H1 (cell line): ENCODE measurements around the gene CTIF. TPM values are rescaled to one million over a fixed set of nuclear protein-coding genes. Genes with fewer than 3 reads are reported as not detected.

Experiments
- CTCF ChIA-PET: fragments of 300-600 bp; sonication (Branson Sonifier 250); formaldehyde crosslinking; loops from one replicate; lab custom pipeline; 2021; ENCODE audit not compliant: partially characterized antibody; lab: Charles Lee
- POLR2A ChIA-PET: fragments of 300-600 bp; sonication (Branson Sonifier 250); formaldehyde crosslinking; loops from one replicate; lab custom pipeline; 2021; ENCODE audit warnings: inconsistent platforms; ENCODE audit not compliant: partially characterized antibody; lab: Charles Lee
- DNase-seq, 2 experiments: peaks; one replicate each; pipeline versions ENCODE4 v3.0.0 to v3.0.0-alpha.2; 2010 to 2022; ENCODE audit warnings: low spot score in 2 of 2, low read depth in 1 of 2, mixed read lengths in 1 of 2
- FAIRE-seq: peaks from 2 replicates; lab custom pipeline; 2011; peaks lifted over from hg19 to GRCh38; lab: Jason Lieb, UNC
- H2AFZ ChIP-seq: 2 replicates; pipeline ENCODE4 v1.8.1; 2012; ENCODE audit warnings: low read length, inconsistent platforms
- H2AK5ac ChIP-seq: 2 replicates; pipeline ENCODE4 v1.6.1; 2013; ENCODE audit warnings: low read depth, low read length
- H2BK120ac ChIP-seq: replicated peaks from 2 replicates; pipeline ENCODE3; 2013; ENCODE audit warnings: low read depth, low read length, inconsistent platforms
- H2BK12ac ChIP-seq: 2 replicates; pipeline ENCODE4 v1.6.1; 2013; ENCODE audit warnings: low read depth, low read length
- H2BK15ac ChIP-seq: 2 replicates; pipeline ENCODE4 v1.6.1; 2013; ENCODE audit warnings: low read length
- H2BK20ac ChIP-seq: 2 replicates; pipeline ENCODE4 v1.6.1; 2013; ENCODE audit warnings: low read length
- H2BK5ac ChIP-seq: 2 replicates; pipeline ENCODE4 v1.6.1; 2013; ENCODE audit warnings: low read depth, low read length
- H3K14ac ChIP-seq: 2 replicates; pipeline ENCODE4 v1.6.1; 2013; ENCODE audit warnings: inconsistent platforms; ENCODE audit not compliant: insufficient read length
- H3K18ac ChIP-seq: 2 replicates; pipeline ENCODE4 v1.6.1; 2013; ENCODE audit warnings: low read length; ENCODE audit errors: extremely low read depth
- H3K23ac ChIP-seq: 2 replicates; pipeline ENCODE4 v1.6.1; 2013; ENCODE audit warnings: inconsistent platforms; ENCODE audit not compliant: insufficient read length
- H3K23me2 ChIP-seq: 2 replicates; pipeline ENCODE4 v1.6.1; 2013; ENCODE audit warnings: low read depth, low read length
- H3K27ac ChIP-seq: 2 replicates; pipeline ENCODE4 v1.6.1; 2011; ENCODE audit warnings: low read depth, low read length, inconsistent platforms
- H3K27me3 ChIP-seq, 4 experiments: replicated peaks in 1 of 4; 1 replicate in 1 of 4; 2 replicates in 3 of 4; pipeline versions ENCODE4 v1.6.1 to v1.8.1; 2011 to 2013; ENCODE audit warnings: low read length in 3 of 4, mild to moderate bottlenecking in 3 of 4, inconsistent platforms in 2 of 4, mixed read lengths in 2 of 4, moderate library complexity in 1 of 4; ENCODE audit not compliant: control insufficient read depth in 3 of 4, insufficient read depth in 3 of 4; ENCODE audit errors: extremely low read depth in 1 of 4
- H3K36me3 ChIP-seq, 4 experiments: 2 replicates each; pipeline versions ENCODE4 v1.6.1 to v1.8.1; 2011 to 2013; ENCODE audit warnings: mild to moderate bottlenecking in 4 of 4, low read length in 3 of 4, moderate library complexity in 2 of 4, control low read depth in 1 of 4, inconsistent platforms in 1 of 4; ENCODE audit not compliant: insufficient read depth in 4 of 4, control insufficient read depth in 2 of 4
- H3K4ac ChIP-seq: replicated peaks from 2 replicates; pipeline ENCODE3; 2013; ENCODE audit warnings: low read length, low read depth, mixed read lengths, inconsistent platforms; ENCODE audit not compliant: insufficient read length
- H3K4me1 ChIP-seq, 4 experiments: replicated peaks in 1 of 4; 1 replicate in 1 of 4; 2 replicates in 3 of 4; pipeline versions ENCODE4 v1.6.1 to v1.8.1; 2011 to 2013; ENCODE audit warnings: low read length in 3 of 4, inconsistent platforms in 2 of 4, mixed read lengths in 1 of 4; ENCODE audit not compliant: insufficient read depth in 4 of 4, control insufficient read depth in 3 of 4
- H3K4me2 ChIP-seq, 2 experiments: 2 replicates each; pipeline versions ENCODE4 v1.6.1 to v1.8.1; 2011 to 2013; ENCODE audit warnings: low read depth in 2 of 2, low read length in 2 of 2, control low read depth in 1 of 2, inconsistent platforms in 1 of 2, mild to moderate bottlenecking in 1 of 2; ENCODE audit not compliant: insufficient read depth in 1 of 2
- H3K4me3 ChIP-seq, 4 experiments: fragments of 200-600, 300-600 bp in 1 of 4; sonication (generic), shearing (Covaris generic), sonication (Bioruptor Twin) in 1 of 4; 2 replicates each; pipeline versions ENCODE4 v1.5.1 to v1.8.1; 2011 to 2016; ENCODE audit warnings: low read length in 4 of 4, low read depth in 3 of 4, control low read depth in 2 of 4, inconsistent platforms in 2 of 4, mild to moderate bottlenecking in 2 of 4, mixed read lengths in 1 of 4, moderate library complexity in 1 of 4; ENCODE audit not compliant: insufficient read depth in 2 of 4; ENCODE audit errors: extremely low read depth in 1 of 4
- H3K56ac ChIP-seq: replicated peaks from 2 replicates; pipeline ENCODE3; 2013; ENCODE audit warnings: low read depth, mild to moderate bottlenecking, mixed read lengths, low read length, inconsistent platforms; ENCODE audit not compliant: insufficient read length
- H3K79me1 ChIP-seq: 2 replicates; pipeline ENCODE4 v1.6.1; 2013; ENCODE audit warnings: low read depth, low read length, control low read depth
- H3K79me2 ChIP-seq, 2 experiments: 2 replicates each; pipeline versions ENCODE4 v1.6.1 to v1.8.1; 2012 to 2013; ENCODE audit warnings: low read length in 2 of 2, mild to moderate bottlenecking in 2 of 2, inconsistent platforms in 1 of 2; ENCODE audit not compliant: insufficient read depth in 2 of 2, control insufficient read depth in 1 of 2
- H3K9ac ChIP-seq, 4 experiments: replicated peaks in 1 of 4; 1 replicate in 1 of 4; 2 replicates in 3 of 4; pipeline versions ENCODE4 v1.6.1 to v1.8.1; 2011 to 2013; ENCODE audit warnings: low read depth in 3 of 4, low read length in 3 of 4, control low read depth in 2 of 4, mild to moderate bottlenecking in 2 of 4, moderate library complexity in 2 of 4, inconsistent platforms in 1 of 4; ENCODE audit errors: extremely low read depth in 1 of 4
- H3K9me3 ChIP-seq, 2 experiments: 2 replicates each; pipeline versions ENCODE4 v1.6.1 to v1.8.1; 2012 to 2013; ENCODE audit warnings: mild to moderate bottlenecking in 2 of 2, moderate library complexity in 2 of 2, control low read depth in 1 of 2, inconsistent platforms in 1 of 2, low read depth in 1 of 2, low read length in 1 of 2, mixed read lengths in 1 of 2; ENCODE audit not compliant: insufficient read depth in 2 of 2
- H4K20me1 ChIP-seq, 2 experiments: replicated peaks in 1 of 2; 2 replicates each; pipeline versions ENCODE3 to v1.8.1; 2011 to 2013; ENCODE audit warnings: inconsistent platforms in 2 of 2, low read length in 2 of 2, mild to moderate bottlenecking in 1 of 2; ENCODE audit not compliant: insufficient read depth in 2 of 2, control insufficient read depth in 1 of 2
- H4K5ac ChIP-seq: 2 replicates; pipeline ENCODE4 v1.6.1; 2013; ENCODE audit warnings: low read length, low read depth, mixed read lengths, inconsistent platforms; ENCODE audit not compliant: insufficient read length
- H4K8ac ChIP-seq: 2 replicates; pipeline ENCODE4 v1.8.0; 2013; ENCODE audit warnings: mild to moderate bottlenecking, moderate library complexity, low read length, inconsistent platforms; ENCODE audit not compliant: insufficient read depth; ENCODE audit errors: extremely low read depth
- H4K91ac ChIP-seq: replicated peaks from 2 replicates; pipeline ENCODE3; 2013; ENCODE audit warnings: low read length, mixed read lengths, inconsistent platforms; ENCODE audit not compliant: insufficient read length
- CREB1 ChIP-seq: IDR thresholded peaks from 2 replicates; pipeline ENCODE4 v1.6.1; 2012; ENCODE audit warnings: inconsistent platforms
- KDM4A ChIP-seq: IDR thresholded peaks from one replicate; pipeline ENCODE4 v1.7.1; 2012; ENCODE audit warnings: low read depth, mild to moderate bottlenecking, moderate library complexity, low read length, inconsistent platforms; ENCODE audit not compliant: severe bottlenecking
- RFX5 ChIP-seq: IDR thresholded peaks from 2 replicates; pipeline ENCODE4 v1.6.1; 2011; ENCODE audit warnings: low read depth, low read length, improper control_type of control experiment, borderline replicate concordance
- SP1 ChIP-seq: IDR thresholded peaks from 2 replicates; pipeline ENCODE4 v1.6.1; 2011; ENCODE audit warnings: low read depth, low read length
- WGBS, 2 experiments: shearing (Covaris generic) in 1 of 2; methylation state at CpG; one replicate each; pipeline versions ENCODE4 v1.1.6 to v1.1.7; 2013 to 2015; ENCODE audit warnings: low lambda C conversion rate in 2 of 2, mixed read lengths in 2 of 2, inconsistent platforms in 1 of 2, low coverage in 1 of 2, missing lambda C conversion rate in 1 of 2; ENCODE audit not compliant: insufficient replicate concordance in 2 of 2, insufficient coverage in 1 of 2, insufficient read length in 1 of 2; ENCODE audit errors: extremely low coverage in 1 of 2, missing lambda C conversion rate in 1 of 2; 5-methylcytosine and 5-hydroxymethylcytosine counted together
- polyA plus RNA-seq, 7 experiments: library from polyadenylated mRNA; depleted of rRNA in 3 of 7; stranded (reverse) in 5 of 7; unstranded in 2 of 7; fragments of >200 nt in 5 of 7; fragments of 200-250 nt in 2 of 7; gene quantifications; 1 replicate in 5 of 7; 2 replicates in 1 of 7; 4 replicates in 1 of 7; pipeline versions ENCODE4 v1.2.1 to v1.2.3, GENCODE V29; 2011 to 2013; ENCODE audit warnings: missing spikeins in 2 of 7, mixed read lengths in 2 of 7
- total RNA-seq: library from RNA; stranded (reverse); fragmentation: NEBNext Ultra II Directional; extraction: Animal tissue kit (Norgen Biotek cat#: 25700); gene quantifications from 2 replicates; pipeline ENCODE4 v1.2.1, GENCODE V29; 2021

Gene CTIF
- total and polyA plus RNA-seq, 2 of the 8 experiments (the other 6 are each of a cell fraction or from before 2014, with no cell fraction given) = 9.0 to 17.8 TPM

DNA sequence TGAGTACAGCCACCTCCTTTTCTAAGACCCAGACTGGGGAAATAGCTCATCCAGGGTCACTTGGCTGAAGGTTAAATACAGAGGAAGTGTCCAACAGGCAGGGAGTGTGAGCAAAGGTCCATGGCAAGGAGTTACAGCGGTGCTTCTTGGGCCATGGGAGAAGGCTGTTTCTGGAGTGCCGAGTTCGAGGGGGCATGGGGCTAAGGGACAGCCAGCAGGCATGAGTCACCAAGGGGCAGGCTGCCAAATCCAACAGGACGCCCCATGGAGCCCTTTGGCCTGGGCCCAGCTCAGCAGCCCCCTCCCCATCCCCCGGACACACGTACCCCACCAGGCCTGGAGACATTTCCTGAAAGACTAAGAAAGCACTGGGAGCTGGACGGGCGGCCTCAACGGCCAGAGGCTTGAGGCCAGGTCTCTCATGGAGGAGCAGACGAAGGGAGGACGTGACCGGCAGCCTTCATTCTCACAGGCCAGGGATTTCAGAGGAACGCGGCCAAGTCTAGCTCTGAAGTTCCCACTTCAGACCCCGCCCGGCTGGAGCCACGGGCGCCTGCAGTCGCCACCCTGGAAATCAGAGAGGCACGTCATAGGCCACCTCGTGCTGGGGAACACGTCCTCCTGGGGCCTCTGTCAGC, 251.5 kb downstream of the CTIF start:
- H3K18ac ChIP-seq = no peak overlapping the region
- no peaks in the 10 kb centered on the region for H4K20me1 ChIP-seq
- ChIA-PET POLR2A (interaction anchor here (0.8 to 1.4 kb wide), 2 partner anchors 10 to 101 kb away, joined by 3 read pairs; no protein-coding TSS in a partner anchor), CTCF (interaction anchor here (1.0 to 3.7 kb wide), 6 partner anchors 11 to 143 kb away, joined by 3 to 16 read pairs (median 4); no protein-coding TSS in a partner anchor)
- H2AFZ ChIP-seq = no peak overlapping the region
- no peaks in the 10 kb centered on the region for H3K9me3 ChIP-seq
- H3K79me2 ChIP-seq = no peaks in the 10 kb centered on the region
- H3K9ac ChIP-seq = no peak overlapping the region
- FAIRE-seq (no peak), DNase-seq (no peak)
- H2BK120ac ChIP-seq = no peak overlapping the region
- H4K91ac ChIP-seq = no peak overlapping the region
- no peak overlapping the region for H3K4me3 ChIP-seq
- no peak overlapping the region for H2BK12ac ChIP-seq
- H2AK5ac ChIP-seq = no peak overlapping the region
- H2BK5ac ChIP-seq = no peak overlapping the region
- H3K4me1 ChIP-seq = no peaks in the 10 kb centered on the region; a peak in 1 of 7 replicates
- no peak overlapping the region for H3K27ac ChIP-seq
- H3K14ac ChIP-seq = no peak overlapping the region
- no peaks in the 10 kb centered on the region for H3K23me2 ChIP-seq
- H3K4ac ChIP-seq = no peak overlapping the region
- no peaks in the 10 kb centered on the region for H3K79me1 ChIP-seq
- WGBS, 2 experiments = 92% methylated on average over 21 of the region's 22 CpGs; no CpG with 5 or more reads in 1 of the 2 experiments
- no peak overlapping the region for H2BK20ac ChIP-seq
- H3K36me3 ChIP-seq = no peaks in the 10 kb centered on the region; a peak in 1 of 8 replicates
- no peak overlapping the region for H3K23ac ChIP-seq
- H3K4me2 ChIP-seq = no peak overlapping the region
- H3K56ac ChIP-seq = no peak overlapping the region
- H4K5ac ChIP-seq = no peak overlapping the region
- H2BK15ac ChIP-seq = no peak overlapping the region
- H3K27me3 ChIP-seq = no peaks in the 10 kb centered on the region
- H4K8ac ChIP-seq = no peak overlapping the region
- TF ChIP-seq CREB1 (no peak), RFX5 (no peak), SP1 (no peak), KDM4A (no peak)
